A549 (cell line): ENCODE measurements around the gene PTTG1IP. TPM values are rescaled to one million over a fixed set of nuclear protein-coding genes. Genes with fewer than 3 reads are reported as not detected.

Experiments
- ATAC-seq, 2 experiments: fragments of 200-7000 bp in 1 of 2; fragments of >200 bp in 1 of 2; cut with Nextera tagmentation in 1 of 2; cut with Tn5 transposase in 1 of 2; 3 replicates each; pipeline versions ENCODE4 v1.8.0 to v1.9.1; 2018 to 2020; ENCODE audit warnings: mild to moderate bottlenecking in 1 of 2, moderate library complexity in 1 of 2
- CTCF ChIA-PET: fragments of 300-600 bp; sonication (Branson Sonifier 250); formaldehyde crosslinking; extraction: SDS; loops from one replicate; lab custom pipeline; 2021; ENCODE audit warnings: antibody characterized with exemption, inconsistent platforms; lab: Yijun Ruan, JAX
- POLR2A ChIA-PET: fragments of 350-600 bp; formaldehyde crosslinking; extraction: SDS; loops from one replicate; lab custom pipeline; 2021; ENCODE audit warnings: antibody characterized with exemption, inconsistent platforms; lab: Yijun Ruan, JAX
- DNase-seq, 2 experiments: peaks; one replicate each; pipeline versions ENCODE4 v3.0.0 to v3.0.0-alpha.2; 2011 to 2016; ENCODE audit warnings: low read depth in 1 of 2, low spot score in 1 of 2
- FAIRE-seq: peaks from 2 replicates; lab custom pipeline; 2011; peaks lifted over from hg19 to GRCh38; lab: Jason Lieb, UNC
- H3K27ac ChIP-seq, 2 experiments: fragments of >200 bp; sonication (Bioruptor Twin); formaldehyde crosslinking; 3 replicates each; pipeline ENCODE4 v1.5.1; 2016 to 2017
- H3K4me1 ChIP-seq: fragments of >200 bp; sonication (Bioruptor Twin); formaldehyde crosslinking; 3 replicates; pipeline ENCODE4 v1.6.1; 2016
- H3K4me2 ChIP-seq: fragments of >200 bp; sonication (Bioruptor Twin); formaldehyde crosslinking; 3 replicates; pipeline ENCODE4 v1.6.1; 2016
- H3K4me3 ChIP-seq: fragments of >200 bp; sonication (Bioruptor Twin); formaldehyde crosslinking; 3 replicates; pipeline ENCODE4 v1.5.1; 2016
- H3K9me3 ChIP-seq: fragments of >200 bp; sonication (Bioruptor Twin); formaldehyde crosslinking; 3 replicates; pipeline ENCODE4 v1.6.1; 2016
- CEBPB ChIP-seq, 2 experiments: fragments of >200 bp in 1 of 2; sonication (Bioruptor Twin) in 1 of 2; formaldehyde crosslinking in 1 of 2; IDR thresholded peaks; 2 replicates each; pipeline ENCODE4 v1.6.1; 2012 to 2016
- EHF ChIP-seq: fragments of 250-450 bp; sonication (Bioruptor Pico); IDR thresholded peaks from 2 replicates; pipeline ENCODE4 v1.5.0; 2020; ENCODE audit warnings: mild to moderate bottlenecking
- EHMT2 ChIP-seq: fragments of 200-600 bp; sonication (generic); IDR thresholded peaks from 2 replicates; pipeline ENCODE4 v1.6.1; 2016; ENCODE audit warnings: antibody characterized with exemption, low read depth, mild to moderate bottlenecking, moderate library complexity
- ESRRA ChIP-seq: fragments of 150-350 bp; IDR thresholded peaks from 2 replicates; pipeline ENCODE4 v1.6.1; 2014; ENCODE audit warnings: mild to moderate bottlenecking, low read length, borderline replicate concordance
- HDAC2 ChIP-seq: fragments of 200-600 bp; sonication (generic); IDR thresholded peaks from 2 replicates; pipeline ENCODE4 v1.6.1; 2016
- HOXA7 ChIP-seq: fragments of 250-450 bp; sonication (Bioruptor Pico); IDR thresholded peaks from 2 replicates; pipeline ENCODE4 v1.5.0; 2020; ENCODE audit warnings: mild to moderate bottlenecking, moderate library complexity
- HOXB5 ChIP-seq: fragments of 250-450 bp; sonication (Bioruptor Pico); IDR thresholded peaks from 2 replicates; pipeline ENCODE4 v1.5.0; 2020; ENCODE audit warnings: mild to moderate bottlenecking, moderate library complexity
- JUN ChIP-seq, 2 experiments: fragments of >200 bp; sonication (Bioruptor Twin); formaldehyde crosslinking; IDR thresholded peaks; 2 replicates in 1 of 2; 3 replicates in 1 of 2; pipeline ENCODE4 v1.6.1; 2016 to 2017
- KDM1A ChIP-seq: fragments of 200-600 bp; sonication (generic); IDR thresholded peaks from 2 replicates; pipeline ENCODE4 v1.6.1; 2016; ENCODE audit warnings: low read depth, mild to moderate bottlenecking
- KDM5A ChIP-seq: fragments of 200-600 bp; sonication (generic); IDR thresholded peaks from 2 replicates; pipeline ENCODE4 v1.6.1; 2016; ENCODE audit warnings: antibody characterized with exemption, mild to moderate bottlenecking
- NR3C1 ChIP-seq: fragments of >200 bp; sonication (Bioruptor Twin); formaldehyde crosslinking; IDR thresholded peaks from 3 replicates; pipeline ENCODE4 v1.6.1; 2017
- POLR2AphosphoS2 ChIP-seq: conservative IDR thresholded peaks from 2 replicates; pipeline ENCODE4 v1.6.1; 2012; ENCODE audit warnings: low read length, improper control_type of control experiment, inconsistent platforms
- SREBF2 ChIP-seq: fragments of 450-650 bp; IDR thresholded peaks from 2 replicates; pipeline ENCODE4 v1.6.1; 2014; ENCODE audit warnings: mild to moderate bottlenecking, moderate library complexity
- TFCP2L1 ChIP-seq: fragments of 250-450 bp; sonication (Bioruptor Pico); IDR thresholded peaks from 2 replicates; pipeline ENCODE4 v1.5.0; 2021; ENCODE audit warnings: mild to moderate bottlenecking
- ZC3H11A ChIP-seq: fragments of 450-650 bp; IDR thresholded peaks from 2 replicates; pipeline ENCODE4 v1.6.1; 2014; ENCODE audit warnings: antibody characterized with exemption, mild to moderate bottlenecking
- ZNF302 ChIP-seq: fragments of 250-450 bp; sonication (Bioruptor Pico); IDR thresholded peaks from 2 replicates; pipeline ENCODE4 v1.9.0; 2021; ENCODE audit warnings: inconsistent platforms, mild to moderate bottlenecking, moderate library complexity
- ZSCAN20 ChIP-seq: fragments of 250-450 bp; sonication (Bioruptor Pico); IDR thresholded peaks from 2 replicates; pipeline ENCODE4 v1.8.0; 2022; ENCODE audit warnings: mild to moderate bottlenecking, moderate library complexity
- WGBS: methylation state at CpG from one replicate; pipeline ENCODE4 v1.1.6; 2017; ENCODE audit errors: missing lambda C conversion rate; 5-methylcytosine and 5-hydroxymethylcytosine counted together
- polyA plus RNA-seq, 4 experiments: library from polyadenylated mRNA; depleted of rRNA in 3 of 4; stranded (reverse); fragments of >200 nt; fragmentation: RNase III in 1 of 4; extraction: RNeasy Plus Mini Kit Qiagen cat#74134 plus additional on column Dnase treatment in 1 of 4; gene quantifications; 2 replicates in 3 of 4; 3 replicates in 1 of 4; pipeline ENCODE4 v1.2.3, GENCODE V29; 2011 to 2017
- TF ChIP-seq, protein P1 (sequence below): IDR thresholded peaks from 2 replicates; pipeline ENCODE4 v1.6.1; 2012; ENCODE audit warnings: low read depth, borderline replicate concordance
- TF ChIP-seq, protein P2 (sequence below): fragments of >200 bp; sonication (Bioruptor Twin); formaldehyde crosslinking; IDR thresholded peaks from 2 replicates; pipeline ENCODE4 v1.6.1; 2016
- TF ChIP-seq, protein P3 (sequence below): fragments of 150-350 bp; IDR thresholded peaks from 2 replicates; pipeline ENCODE4 v1.6.1; 2014; ENCODE audit warnings: low read depth, mild to moderate bottlenecking, low read length
- TF ChIP-seq, protein P4 (sequence below): fragments of 200-600 bp; sonication (generic); IDR thresholded peaks from 2 replicates; pipeline ENCODE4 v1.6.1; 2016; ENCODE audit warnings: antibody characterized with exemption, mild to moderate bottlenecking, moderate library complexity
- TF ChIP-seq, protein P5 (sequence below): fragments of >200 bp; sonication (Bioruptor Twin); formaldehyde crosslinking; IDR thresholded peaks from 3 replicates; pipeline ENCODE4 v1.5.1; 2016
- TF ChIP-seq, protein P6 (sequence below): fragments of 250-450 bp; sonication (Bioruptor Pico); IDR thresholded peaks from 2 replicates; pipeline ENCODE4 v1.5.0; 2021; ENCODE audit warnings: mild to moderate bottlenecking, moderate library complexity, borderline replicate concordance

Gene PTTG1IP
- polyA plus RNA-seq, 2 of the 4 experiments (the other 2 are of a cell fraction) = 98.7 to 99.4 TPM

DNA sequence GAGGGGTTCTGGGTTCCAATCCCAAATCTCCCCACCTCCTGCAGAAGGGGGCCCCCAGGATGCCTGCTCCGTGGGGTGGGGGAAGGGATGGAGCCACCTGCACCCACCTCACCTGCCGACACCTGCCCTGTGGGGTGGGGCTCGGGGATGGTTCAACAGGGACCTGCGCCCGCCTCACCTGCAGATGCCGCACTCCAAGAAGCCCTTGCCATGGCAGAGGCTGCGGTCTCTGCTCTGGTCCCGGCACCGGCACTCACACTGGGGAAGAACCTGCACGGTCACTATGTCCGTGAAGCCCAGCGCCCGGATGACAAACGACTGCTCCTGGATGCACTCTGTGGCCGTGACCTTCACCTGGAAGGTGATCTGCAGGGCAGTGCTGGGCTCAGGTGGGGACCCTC is 18.1 kb upstream of the PTTG1IP start:
- TF ChIP-seq HOXB5 (CRISPR knock-in tag) (no peak), HDAC2 (no peak), SREBF2 (no peak), EHMT2 (no peak), KDM1A (no peak), ZSCAN20 (CRISPR knock-in tag) (no peak), ZC3H11A (no peak), NR3C1 (no peak), ZNF302 (CRISPR knock-in tag) (no peak), POLR2AphosphoS2 (no peak), HOXA7 (CRISPR knock-in tag) (no peak), EHF (CRISPR knock-in tag) (no peak), KDM5A (no peak), TFCP2L1 (CRISPR knock-in tag) (no peak), JUN (IDR thresholded peaks at IDR 0.05) (no peak), CEBPB (IDR thresholded peaks at IDR 0.05) (no peak)
- TF ChIP-seq, protein P1, sequence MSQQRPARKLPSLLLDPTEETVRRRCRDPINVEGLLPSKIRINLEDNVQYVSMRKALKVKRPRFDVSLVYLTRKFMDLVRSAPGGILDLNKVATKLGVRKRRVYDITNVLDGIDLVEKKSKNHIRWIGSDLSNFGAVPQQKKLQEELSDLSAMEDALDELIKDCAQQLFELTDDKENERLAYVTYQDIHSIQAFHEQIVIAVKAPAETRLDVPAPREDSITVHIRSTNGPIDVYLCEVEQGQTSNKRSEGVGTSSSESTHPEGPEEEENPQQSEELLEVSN = no peak
- TF ChIP-seq, protein P2, sequence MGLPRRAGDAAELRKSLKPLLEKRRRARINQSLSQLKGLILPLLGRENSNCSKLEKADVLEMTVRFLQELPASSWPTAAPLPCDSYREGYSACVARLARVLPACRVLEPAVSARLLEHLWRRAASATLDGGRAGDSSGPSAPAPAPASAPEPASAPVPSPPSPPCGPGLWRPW = no peak
- TF ChIP-seq, protein P3, sequence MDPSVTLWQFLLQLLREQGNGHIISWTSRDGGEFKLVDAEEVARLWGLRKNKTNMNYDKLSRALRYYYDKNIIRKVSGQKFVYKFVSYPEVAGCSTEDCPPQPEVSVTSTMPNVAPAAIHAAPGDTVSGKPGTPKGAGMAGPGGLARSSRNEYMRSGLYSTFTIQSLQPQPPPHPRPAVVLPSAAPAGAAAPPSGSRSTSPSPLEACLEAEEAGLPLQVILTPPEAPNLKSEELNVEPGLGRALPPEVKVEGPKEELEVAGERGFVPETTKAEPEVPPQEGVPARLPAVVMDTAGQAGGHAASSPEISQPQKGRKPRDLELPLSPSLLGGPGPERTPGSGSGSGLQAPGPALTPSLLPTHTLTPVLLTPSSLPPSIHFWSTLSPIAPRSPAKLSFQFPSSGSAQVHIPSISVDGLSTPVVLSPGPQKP = no peak
- TF ChIP-seq, protein P4, sequence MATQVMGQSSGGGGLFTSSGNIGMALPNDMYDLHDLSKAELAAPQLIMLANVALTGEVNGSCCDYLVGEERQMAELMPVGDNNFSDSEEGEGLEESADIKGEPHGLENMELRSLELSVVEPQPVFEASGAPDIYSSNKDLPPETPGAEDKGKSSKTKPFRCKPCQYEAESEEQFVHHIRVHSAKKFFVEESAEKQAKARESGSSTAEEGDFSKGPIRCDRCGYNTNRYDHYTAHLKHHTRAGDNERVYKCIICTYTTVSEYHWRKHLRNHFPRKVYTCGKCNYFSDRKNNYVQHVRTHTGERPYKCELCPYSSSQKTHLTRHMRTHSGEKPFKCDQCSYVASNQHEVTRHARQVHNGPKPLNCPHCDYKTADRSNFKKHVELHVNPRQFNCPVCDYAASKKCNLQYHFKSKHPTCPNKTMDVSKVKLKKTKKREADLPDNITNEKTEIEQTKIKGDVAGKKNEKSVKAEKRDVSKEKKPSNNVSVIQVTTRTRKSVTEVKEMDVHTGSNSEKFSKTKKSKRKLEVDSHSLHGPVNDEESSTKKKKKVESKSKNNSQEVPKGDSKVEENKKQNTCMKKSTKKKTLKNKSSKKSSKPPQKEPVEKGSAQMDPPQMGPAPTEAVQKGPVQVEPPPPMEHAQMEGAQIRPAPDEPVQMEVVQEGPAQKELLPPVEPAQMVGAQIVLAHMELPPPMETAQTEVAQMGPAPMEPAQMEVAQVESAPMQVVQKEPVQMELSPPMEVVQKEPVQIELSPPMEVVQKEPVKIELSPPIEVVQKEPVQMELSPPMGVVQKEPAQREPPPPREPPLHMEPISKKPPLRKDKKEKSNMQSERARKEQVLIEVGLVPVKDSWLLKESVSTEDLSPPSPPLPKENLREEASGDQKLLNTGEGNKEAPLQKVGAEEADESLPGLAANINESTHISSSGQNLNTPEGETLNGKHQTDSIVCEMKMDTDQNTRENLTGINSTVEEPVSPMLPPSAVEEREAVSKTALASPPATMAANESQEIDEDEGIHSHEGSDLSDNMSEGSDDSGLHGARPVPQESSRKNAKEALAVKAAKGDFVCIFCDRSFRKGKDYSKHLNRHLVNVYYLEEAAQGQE = no peak
- TF ChIP-seq, all 56 proteins: peak for 0
- H3K4me1 ChIP-seq = no peaks in the 10 kb centered on the region
- no peaks in the 10 kb centered on the region for H3K9me3 ChIP-seq
- H3K4me2 ChIP-seq = no peak overlapping the region
- FAIRE-seq = no peak
- DNase-seq = no peak
- H3K4me3 ChIP-seq = no peak overlapping the region
- no peak for ATAC-seq
- no peak overlapping the region for H3K27ac ChIP-seq
- POLR2A ChIA-PET = no interaction called here
- CTCF ChIA-PET = interaction anchor here (0.8 to 6.4 kb wide), 9 partner anchors 11 to 247 kb away, joined by 3 to 50 read pairs (median 6); no protein-coding TSS in a partner anchor
- WGBS = no CpG with 5 or more reads among the region's 15 CpGs

DNA sequence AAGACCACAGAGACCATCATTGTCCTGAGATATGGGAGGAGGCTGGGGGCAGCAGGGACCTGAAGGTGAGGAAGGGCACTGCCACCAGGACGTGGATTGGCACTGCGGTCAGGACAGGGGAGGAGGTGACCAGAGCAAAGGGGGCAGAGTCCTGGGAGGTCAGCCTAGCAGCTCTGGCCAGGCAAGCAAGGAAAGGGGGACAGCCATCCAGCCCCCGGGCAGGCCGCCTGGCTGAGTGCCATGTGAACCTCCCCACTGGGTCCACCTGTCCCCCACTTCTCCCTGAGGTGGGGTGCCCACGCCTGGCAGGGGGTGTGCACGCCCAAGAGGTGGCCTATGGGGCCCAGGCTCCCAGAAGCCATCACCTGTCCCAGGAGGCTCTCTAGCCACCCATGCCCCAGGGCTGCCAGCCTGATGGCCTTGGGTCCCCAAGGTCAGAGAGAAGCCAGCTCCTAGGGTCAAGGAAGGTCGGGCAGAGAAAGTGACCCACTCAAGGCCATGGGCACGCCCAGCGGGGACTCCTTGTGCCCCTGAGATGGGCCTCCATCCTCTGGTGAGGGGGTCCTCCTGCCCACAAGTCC is 17.6 kb upstream of the PTTG1IP start:
- no peak for ATAC-seq
- 54% methylated on average over 8 of the region's 9 CpGs for WGBS
- ChIA-PET CTCF (interaction anchor here (0.9 to 2.5 kb wide), 3 partner anchors 27 to 42 kb away, joined by 3 to 13 read pairs (median 8); no protein-coding TSS in a partner anchor), POLR2A (no interaction called here)
- FAIRE-seq = no peak
- Histone ChIP-seq H3K4me1 (no peaks in the 10 kb centered on the region), H3K4me2 (no peak overlapping the region), H3K27ac (no peak overlapping the region), H3K4me3 (no peak overlapping the region), H3K9me3 (no peaks in the 10 kb centered on the region)
- no peak for DNase-seq
- TF ChIP-seq, protein P5, sequence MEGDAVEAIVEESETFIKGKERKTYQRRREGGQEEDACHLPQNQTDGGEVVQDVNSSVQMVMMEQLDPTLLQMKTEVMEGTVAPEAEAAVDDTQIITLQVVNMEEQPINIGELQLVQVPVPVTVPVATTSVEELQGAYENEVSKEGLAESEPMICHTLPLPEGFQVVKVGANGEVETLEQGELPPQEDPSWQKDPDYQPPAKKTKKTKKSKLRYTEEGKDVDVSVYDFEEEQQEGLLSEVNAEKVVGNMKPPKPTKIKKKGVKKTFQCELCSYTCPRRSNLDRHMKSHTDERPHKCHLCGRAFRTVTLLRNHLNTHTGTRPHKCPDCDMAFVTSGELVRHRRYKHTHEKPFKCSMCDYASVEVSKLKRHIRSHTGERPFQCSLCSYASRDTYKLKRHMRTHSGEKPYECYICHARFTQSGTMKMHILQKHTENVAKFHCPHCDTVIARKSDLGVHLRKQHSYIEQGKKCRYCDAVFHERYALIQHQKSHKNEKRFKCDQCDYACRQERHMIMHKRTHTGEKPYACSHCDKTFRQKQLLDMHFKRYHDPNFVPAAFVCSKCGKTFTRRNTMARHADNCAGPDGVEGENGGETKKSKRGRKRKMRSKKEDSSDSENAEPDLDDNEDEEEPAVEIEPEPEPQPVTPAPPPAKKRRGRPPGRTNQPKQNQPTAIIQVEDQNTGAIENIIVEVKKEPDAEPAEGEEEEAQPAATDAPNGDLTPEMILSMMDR = no peak
- TF ChIP-seq, protein P4 = no peak
- no peak for TF ChIP-seq ESRRA
- TF ChIP-seq, protein P6, sequence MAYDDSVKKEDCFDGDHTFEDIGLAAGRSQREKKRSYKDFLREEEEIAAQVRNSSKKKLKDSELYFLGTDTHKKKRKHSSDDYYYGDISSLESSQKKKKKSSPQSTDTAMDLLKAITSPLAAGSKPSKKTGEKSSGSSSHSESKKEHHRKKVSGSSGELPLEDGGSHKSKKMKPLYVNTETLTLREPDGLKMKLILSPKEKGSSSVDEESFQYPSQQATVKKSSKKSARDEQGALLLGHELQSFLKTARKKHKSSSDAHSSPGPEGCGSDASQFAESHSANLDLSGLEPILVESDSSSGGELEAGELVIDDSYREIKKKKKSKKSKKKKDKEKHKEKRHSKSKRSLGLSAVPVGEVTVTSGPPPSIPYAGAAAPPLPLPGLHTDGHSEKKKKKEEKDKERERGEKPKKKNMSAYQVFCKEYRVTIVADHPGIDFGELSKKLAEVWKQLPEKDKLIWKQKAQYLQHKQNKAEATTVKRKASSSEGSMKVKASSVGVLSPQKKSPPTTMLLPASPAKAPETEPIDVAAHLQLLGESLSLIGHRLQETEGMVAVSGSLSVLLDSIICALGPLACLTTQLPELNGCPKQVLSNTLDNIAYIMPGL (CRISPR knock-in tag) = no peak
